ENCODE results near the gene TEX14. TPM values are rescaled to one million over a fixed set of nuclear protein-coding genes. Genes with fewer than 3 reads are reported as not detected.

Gene TEX14
- total and polyA plus RNA-seq, 2 donors (not counting 3 experiments of a cell fraction or from before 2014, with no cell fraction given) = 0.10 TPM; not detected in 1

DNA sequence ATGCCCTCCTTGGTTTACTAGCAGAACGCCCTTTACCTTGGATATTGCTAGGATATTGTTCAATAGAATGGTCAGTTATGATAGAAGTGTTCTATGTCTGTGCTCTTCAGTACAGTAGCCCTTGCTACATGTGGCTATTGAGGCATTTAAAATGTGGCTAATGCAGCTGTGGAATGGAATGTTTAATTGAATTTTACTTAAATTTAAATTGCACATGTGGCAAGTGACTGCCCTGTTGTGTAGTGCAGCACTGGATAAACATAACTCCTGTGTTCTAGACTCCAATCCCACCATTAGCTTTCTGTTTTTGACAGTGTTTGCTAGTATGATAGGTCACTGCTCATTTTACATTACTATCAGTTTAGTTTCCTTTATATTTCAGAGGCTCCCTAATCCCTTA lies 30.4 kb upstream of the TEX14 start:
- no peaks in the 10 kb centered on the region for H3K4me1 ChIP-seq (ENCODE audit: control insufficient read depth, extremely low read depth, insufficient read depth, low read length)
- CTCF ChIA-PET = no interaction called here
- FAIRE-seq (no peak), DNase-seq (ENCODE audit: low read depth, low spot score) (no peak)
- intact Hi-C loops (cut with micrococcal nuclease) (no loop called here), dilution Hi-C loops (cut with MboI; ENCODE audit: extremely low pct_ligation_motif_present, low sequenced_read_pairs) (no loop called here)
- POLR2A ChIA-PET = no interaction called here
- H3K27me3 ChIP-seq (ENCODE audit: control insufficient read depth in 2 of 2, insufficient read depth in 2 of 2, low read length in 2 of 2) = no peaks in the 10 kb centered on the region
- H3K4me2 ChIP-seq (ENCODE audit: insufficient read depth, low read length) = no peak overlapping the region
- H3K4me3 ChIP-seq (replicated peaks in 1 of 3; ENCODE audit: insufficient read depth in 1 of 3, low read depth in 1 of 3, low read length in 3 of 3) = no peak overlapping the region
- TF ChIP-seq EZH2 (IDR thresholded peaks at IDR 0.05; ENCODE audit: borderline replicate concordance, low read depth, low read length, severe bottlenecking) = no peak
- TF ChIP-seq JUN (IDR thresholded peaks at IDR 0.05; ENCODE audit: borderline replicate concordance, insufficient read depth, insufficient read length, low read depth) = no peak
- TF ChIP-seq GATA2 (IDR thresholded peaks at IDR 0.05; ENCODE audit: insufficient read depth, insufficient read length, low read depth, low read length) = no peak
- TF ChIP-seq MAX (IDR thresholded peaks at IDR 0.05; ENCODE audit: insufficient read depth, insufficient read length) = no peak
- no peak for TF ChIP-seq POLR2AphosphoS5 (IDR thresholded peaks at IDR 0.05; ENCODE audit: insufficient read depth, low read depth, low read length)
- no peak for TF ChIP-seq CTCF (IDR thresholded peaks at IDR 0.05; ENCODE audit: extremely low read depth in 1 of 2, insufficient read depth in 1 of 2, low read depth in 1 of 2, low read length in 2 of 2)
- no peak for TF ChIP-seq FOS (IDR thresholded peaks at IDR 0.05; ENCODE audit: borderline replicate concordance, insufficient read depth, low read length)
- H3K9ac ChIP-seq (replicated peaks; ENCODE audit: extremely low read depth, insufficient read depth, low read length) = no peak overlapping the region
- no peaks in the 10 kb centered on the region for H3K9me3 ChIP-seq (replicated peaks; ENCODE audit: control insufficient read depth, insufficient read depth, low read length)
- no peaks in the 10 kb centered on the region for H4K20me1 ChIP-seq (replicated peaks; ENCODE audit: control insufficient read depth, extremely low read depth, insufficient read depth, low read length)
- no peaks in the 10 kb centered on the region for H3K9me1 ChIP-seq (replicated peaks; ENCODE audit: control insufficient read depth, extremely low read depth, insufficient read depth, low read length)
- no peaks in the 10 kb centered on the region for H3K36me3 ChIP-seq (ENCODE audit: control insufficient read depth in 2 of 2, extremely low read depth in 1 of 2, insufficient read depth in 2 of 2, low read length in 2 of 2)
- no peak overlapping the region for H2AFZ ChIP-seq (ENCODE audit: low read depth, low read length)
- no TSS peak for BruUV-seq (replicated peaks)
- H3K27ac ChIP-seq (ENCODE audit: insufficient read depth, low read depth, low read length) = no peak overlapping the region
- H3K79me2 ChIP-seq (ENCODE audit: control insufficient read depth, insufficient read depth, low read length) = no peaks in the 10 kb centered on the region

Measured in endothelial cell of umbilical vein (primary cell).